ENCODE results near the gene PDP2. TPM values are rescaled to one million over a fixed set of nuclear protein-coding genes. Genes with fewer than 3 reads are reported as not detected.
A peak's percentile ranks its signal among the peaks of the same experiment; 100 is the strongest.

The PDP2 gene
- 10 to 100 TPM; 10.2 to 16.5 (median 11.0) TPM for total RNA-seq
- total RNA-seq (2013) = 12.1 TPM

DNA sequence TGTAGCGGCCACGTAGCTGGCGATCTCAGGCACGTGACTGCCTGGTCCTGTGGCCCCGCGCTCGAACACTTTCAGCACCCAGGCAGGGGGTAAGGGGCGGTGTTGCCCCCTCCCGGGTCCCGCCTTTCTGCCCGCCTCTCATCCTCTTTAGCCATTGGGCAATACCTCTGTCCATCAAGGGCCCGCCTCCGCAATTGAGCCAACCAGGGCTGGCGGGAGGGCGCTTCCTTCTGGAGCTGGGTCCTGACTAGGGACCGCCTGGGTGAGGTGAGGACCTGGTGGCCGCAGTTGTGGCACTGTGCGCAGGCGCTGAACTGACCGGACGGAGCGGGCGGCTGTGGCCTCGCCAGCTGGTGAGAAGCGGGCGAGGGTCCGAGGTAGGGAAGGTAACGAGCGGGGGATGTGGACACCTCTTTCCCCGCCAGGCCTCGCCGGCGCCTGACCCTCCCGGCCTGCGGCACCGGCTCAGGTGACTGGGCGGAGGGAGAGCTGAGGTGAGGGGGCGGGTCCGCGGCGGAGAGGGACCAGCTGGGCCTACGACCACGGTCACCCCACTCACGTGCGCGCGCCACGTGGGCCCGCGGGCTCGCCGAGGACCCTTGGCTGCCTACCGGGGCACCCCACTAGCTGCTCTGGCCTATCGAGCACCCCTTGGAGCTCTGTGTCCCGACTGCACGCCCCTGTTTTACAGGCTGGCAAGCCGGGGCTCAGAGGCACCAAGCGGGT lies at the start of gene PDP2:
Gene PDP2 (plus strand): TSS at position 228 of the 726 bp plus-strand sequence. CDS start 3,770 bp downstream, outside the sequence.
- H3K27me3 Mint-ChIP-seq (ENCODE audit: low read depth in 2 of 2) = no peaks in the 10 kb centered on the region
- Histone ChIP-seq H3K27me3 (ENCODE audit: control insufficient read depth, insufficient read depth, low read length) (no peaks in the 10 kb centered on the region), H3K27ac (ENCODE audit: low read length) (peak within 1 kb of the TSS; percentile 46), H3K36me3 (ENCODE audit: control insufficient read depth, insufficient read depth, low read length) (peaks cover 10% of the 10 kb centered on the region), H3K9me3 (ENCODE audit: control insufficient read depth, insufficient read depth, low read length) (no peaks in the 10 kb centered on the region), H3K4me1 (ENCODE audit: control insufficient read depth, insufficient read depth, low read length) (peaks cover 28% of the 10 kb centered on the region), H3K4me3 (ENCODE audit: low read length) (peak within 1 kb of the TSS; percentile 85)
- intact Hi-C loops (cut with micrococcal nuclease) = no loop called here
- under 1% methylated on average over 58 of the region's 58 CpGs for WGBS (ENCODE audit: insufficient coverage)
- H3K4me1 Mint-ChIP-seq = peaks cover 30 to 35% of the 10 kb centered on the region in 2 donors
- DNase-seq (peak; percentile 83 to 95), ATAC-seq (peak; percentile 94 to 97 (median 96))
- no peaks in the 10 kb centered on the region for H3K36me3 Mint-ChIP-seq
- peak within 1 kb of the TSS; percentile 99 for H3K4me3 Mint-ChIP-seq
- H3K27ac Mint-ChIP-seq = peak within 1 kb of the TSS; percentile 89 to 90
- TF ChIP-seq, protein P1, sequence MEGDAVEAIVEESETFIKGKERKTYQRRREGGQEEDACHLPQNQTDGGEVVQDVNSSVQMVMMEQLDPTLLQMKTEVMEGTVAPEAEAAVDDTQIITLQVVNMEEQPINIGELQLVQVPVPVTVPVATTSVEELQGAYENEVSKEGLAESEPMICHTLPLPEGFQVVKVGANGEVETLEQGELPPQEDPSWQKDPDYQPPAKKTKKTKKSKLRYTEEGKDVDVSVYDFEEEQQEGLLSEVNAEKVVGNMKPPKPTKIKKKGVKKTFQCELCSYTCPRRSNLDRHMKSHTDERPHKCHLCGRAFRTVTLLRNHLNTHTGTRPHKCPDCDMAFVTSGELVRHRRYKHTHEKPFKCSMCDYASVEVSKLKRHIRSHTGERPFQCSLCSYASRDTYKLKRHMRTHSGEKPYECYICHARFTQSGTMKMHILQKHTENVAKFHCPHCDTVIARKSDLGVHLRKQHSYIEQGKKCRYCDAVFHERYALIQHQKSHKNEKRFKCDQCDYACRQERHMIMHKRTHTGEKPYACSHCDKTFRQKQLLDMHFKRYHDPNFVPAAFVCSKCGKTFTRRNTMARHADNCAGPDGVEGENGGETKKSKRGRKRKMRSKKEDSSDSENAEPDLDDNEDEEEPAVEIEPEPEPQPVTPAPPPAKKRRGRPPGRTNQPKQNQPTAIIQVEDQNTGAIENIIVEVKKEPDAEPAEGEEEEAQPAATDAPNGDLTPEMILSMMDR (IDR thresholded peaks at IDR 0.05) = no peak
- no peaks in the 10 kb centered on the region for H3K9me3 Mint-ChIP-seq

DNA sequence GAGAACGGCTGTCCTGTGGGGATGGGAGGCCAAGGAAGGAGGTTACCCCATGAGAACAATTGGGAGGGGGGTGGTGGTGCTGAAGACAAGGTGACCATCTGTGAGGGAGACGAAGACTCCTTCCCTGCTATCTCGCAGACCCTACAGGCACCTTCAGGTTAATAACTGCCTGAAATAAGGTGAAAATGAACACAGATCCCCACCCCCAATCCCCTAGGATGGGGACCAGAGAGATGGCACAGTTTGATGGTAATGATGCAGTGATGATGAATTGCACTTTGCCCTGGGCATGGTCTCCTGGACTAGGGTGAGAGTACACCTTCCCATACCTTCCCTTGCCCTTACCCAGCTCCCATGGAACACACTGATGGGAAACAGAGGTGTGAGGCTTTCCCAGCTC lies 48.1 kb upstream of the PDP2 start:
- H3K4me1 ChIP-seq (ENCODE audit: control insufficient read depth, insufficient read depth, low read length) = peaks cover 16% of the 10 kb centered on the region
- TF ChIP-seq, protein P1 (IDR thresholded peaks at IDR 0.05) = no peak
- Mint-ChIP-seq H3K27ac (no peak overlapping the region), H3K4me3 (no peak overlapping the region), H3K36me3 (no peaks in the 10 kb centered on the region), H3K9me3 (no peaks in the 10 kb centered on the region), H3K4me1 (peaks cover 16 to 18% of the 10 kb centered on the region in 2 donors), H3K27me3 (ENCODE audit: low read depth in 2 of 2) (no peaks in the 10 kb centered on the region)
- intact Hi-C loops (cut with micrococcal nuclease) = no loop called here
- 75% methylated on average over 2 of the region's 3 CpGs for WGBS (ENCODE audit: insufficient coverage)
- no peak overlapping the region for H3K27ac ChIP-seq (ENCODE audit: low read length)
- DNase-seq = no peak
- ATAC-seq = no peak
- H3K36me3 ChIP-seq (ENCODE audit: control insufficient read depth, insufficient read depth, low read length) = peaks cover 4% of the 10 kb centered on the region
- H3K4me3 ChIP-seq (ENCODE audit: low read length) = no peak overlapping the region
- H3K9me3 ChIP-seq (ENCODE audit: control insufficient read depth, insufficient read depth, low read length) = no peaks in the 10 kb centered on the region
- no peaks in the 10 kb centered on the region for H3K27me3 ChIP-seq (ENCODE audit: control insufficient read depth, insufficient read depth, low read length)

DNA sequence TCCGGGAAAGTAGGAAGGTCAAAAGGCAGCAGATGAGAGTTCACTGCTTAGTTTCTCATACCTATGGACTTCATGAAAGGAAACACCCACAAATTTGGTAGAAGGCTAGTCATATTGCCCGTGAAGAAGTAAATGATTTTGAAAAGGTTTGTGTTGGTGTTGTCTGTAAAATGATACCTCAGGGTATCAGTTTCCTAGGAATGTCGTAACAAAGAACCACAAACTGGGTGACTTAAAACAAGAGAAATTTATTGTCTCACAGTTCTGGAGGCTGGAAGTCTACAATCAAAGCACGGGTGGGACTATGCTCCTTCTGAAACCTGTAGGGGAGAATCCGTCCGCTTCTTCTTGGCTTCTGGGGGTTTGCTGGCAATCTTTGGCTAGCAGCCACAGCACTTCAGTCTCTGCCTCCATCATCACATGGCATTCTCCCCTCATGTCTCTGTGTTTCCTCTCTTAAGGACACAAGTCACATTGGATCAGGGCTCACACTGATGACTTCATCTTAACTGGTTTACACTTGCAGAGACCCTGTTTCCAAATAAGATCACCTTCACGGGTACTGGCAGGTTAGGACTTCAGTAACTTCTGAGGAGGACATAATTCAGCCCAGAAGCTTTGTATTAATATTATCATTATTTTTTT lies 47.5 kb upstream of the PDP2 start:
- Histone ChIP-seq H3K27ac (ENCODE audit: low read length) (no peak overlapping the region), H3K9me3 (ENCODE audit: control insufficient read depth, insufficient read depth, low read length) (no peaks in the 10 kb centered on the region), H3K4me3 (ENCODE audit: low read length) (no peak overlapping the region), H3K4me1 (ENCODE audit: control insufficient read depth, insufficient read depth, low read length) (peaks cover 16% of the 10 kb centered on the region), H3K36me3 (ENCODE audit: control insufficient read depth, insufficient read depth, low read length) (peaks cover 2% of the 10 kb centered on the region), H3K27me3 (ENCODE audit: control insufficient read depth, insufficient read depth, low read length) (no peaks in the 10 kb centered on the region)
- Mint-ChIP-seq H3K36me3 (no peaks in the 10 kb centered on the region), H3K9me3 (no peaks in the 10 kb centered on the region), H3K27ac (no peak overlapping the region), H3K27me3 (ENCODE audit: low read depth in 2 of 2) (no peaks in the 10 kb centered on the region), H3K4me1 (peaks cover 12 to 16% of the 10 kb centered on the region in 2 donors), H3K4me3 (peak overlapping the region; percentile 17)
- 83% methylated on average over 6 of the region's 7 CpGs for WGBS (ENCODE audit: insufficient coverage)
- TF ChIP-seq, protein P1 (IDR thresholded peaks at IDR 0.05) = no peak
- DNase-seq (no peak), ATAC-seq (no peak)
- intact Hi-C loops (cut with micrococcal nuclease) = no loop called here

Measured in natural killer cell (primary cell).